Right lobe of liver (tissue), 4 donors: ENCODE measurements around the gene DNM1L.
"Not testable (repeated sequence)": the region's sequence is repeated elsewhere in the genome, so short reads cannot be mapped to it uniquely, and the experiment has no call there.

ENCODE experiments used
- POLR2A ChIP-seq: fragments of 450-650 bp; IDR thresholded peaks from one replicate; pipeline ENCODE4 v1.6.1; 2017; ENCODE audit warnings: antibody characterized with exemption, mild to moderate bottlenecking
- TF ChIP-seq, protein P1 (sequence below), 4 donors: fragments of 200-600 bp in 3 of 4; fragments of 450-650 bp in 1 of 4; IDR thresholded peaks; one replicate each; pipeline versions ENCODE4 v1.5.1 to v1.8.0; 2016 to 2022; ENCODE audit warnings: antibody characterized with exemption in 4 of 4, mild to moderate bottlenecking in 2 of 4
- donor health status: DM: no; HTN: no; CAD: no.
- donor health status: DM: no; HTN: no; CAD: no.
- donor health status: DM: no; HTN: yes; CAD: no.

DNA sequence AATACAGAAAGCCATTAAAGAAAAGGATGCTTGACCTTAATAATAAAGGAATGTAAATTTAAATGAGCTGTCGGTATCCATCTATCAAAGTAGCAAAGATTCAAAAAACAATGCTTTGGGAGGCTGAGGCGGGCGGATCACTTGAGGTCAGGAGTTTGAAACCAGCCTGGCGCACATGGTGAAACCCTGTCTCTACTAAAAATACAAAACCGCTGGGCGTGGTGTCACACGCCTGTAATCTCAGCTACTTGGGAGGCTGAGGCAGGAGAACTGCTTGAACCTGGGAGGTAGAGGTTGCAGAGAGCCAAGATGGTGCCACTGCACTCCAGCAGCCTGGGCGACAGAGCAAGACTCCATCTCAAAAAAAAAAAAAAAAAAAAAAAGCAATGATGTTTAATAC is 20.3 kb downstream of the DNM1L start:
- TF ChIP-seq, protein P1, sequence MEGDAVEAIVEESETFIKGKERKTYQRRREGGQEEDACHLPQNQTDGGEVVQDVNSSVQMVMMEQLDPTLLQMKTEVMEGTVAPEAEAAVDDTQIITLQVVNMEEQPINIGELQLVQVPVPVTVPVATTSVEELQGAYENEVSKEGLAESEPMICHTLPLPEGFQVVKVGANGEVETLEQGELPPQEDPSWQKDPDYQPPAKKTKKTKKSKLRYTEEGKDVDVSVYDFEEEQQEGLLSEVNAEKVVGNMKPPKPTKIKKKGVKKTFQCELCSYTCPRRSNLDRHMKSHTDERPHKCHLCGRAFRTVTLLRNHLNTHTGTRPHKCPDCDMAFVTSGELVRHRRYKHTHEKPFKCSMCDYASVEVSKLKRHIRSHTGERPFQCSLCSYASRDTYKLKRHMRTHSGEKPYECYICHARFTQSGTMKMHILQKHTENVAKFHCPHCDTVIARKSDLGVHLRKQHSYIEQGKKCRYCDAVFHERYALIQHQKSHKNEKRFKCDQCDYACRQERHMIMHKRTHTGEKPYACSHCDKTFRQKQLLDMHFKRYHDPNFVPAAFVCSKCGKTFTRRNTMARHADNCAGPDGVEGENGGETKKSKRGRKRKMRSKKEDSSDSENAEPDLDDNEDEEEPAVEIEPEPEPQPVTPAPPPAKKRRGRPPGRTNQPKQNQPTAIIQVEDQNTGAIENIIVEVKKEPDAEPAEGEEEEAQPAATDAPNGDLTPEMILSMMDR (IDR thresholded peaks at IDR 0.05), result not testable (repeated sequence)
- TF ChIP-seq POLR2A, result not testable (repeated sequence)
